ENCODE measurements around the gene P4HTM. TPM values are rescaled to one million over a fixed set of nuclear protein-coding genes. Genes with fewer than 3 reads are reported as not detected.

Gene P4HTM, protein sequence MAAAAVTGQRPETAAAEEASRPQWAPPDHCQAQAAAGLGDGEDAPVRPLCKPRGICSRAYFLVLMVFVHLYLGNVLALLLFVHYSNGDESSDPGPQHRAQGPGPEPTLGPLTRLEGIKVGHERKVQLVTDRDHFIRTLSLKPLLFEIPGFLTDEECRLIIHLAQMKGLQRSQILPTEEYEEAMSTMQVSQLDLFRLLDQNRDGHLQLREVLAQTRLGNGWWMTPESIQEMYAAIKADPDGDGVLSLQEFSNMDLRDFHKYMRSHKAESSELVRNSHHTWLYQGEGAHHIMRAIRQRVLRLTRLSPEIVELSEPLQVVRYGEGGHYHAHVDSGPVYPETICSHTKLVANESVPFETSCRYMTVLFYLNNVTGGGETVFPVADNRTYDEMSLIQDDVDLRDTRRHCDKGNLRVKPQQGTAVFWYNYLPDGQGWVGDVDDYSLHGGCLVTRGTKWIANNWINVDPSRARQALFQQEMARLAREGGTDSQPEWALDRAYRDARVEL
- 23.8 and 26.8 TPM in 2 replicates for total RNA-seq

DNA sequence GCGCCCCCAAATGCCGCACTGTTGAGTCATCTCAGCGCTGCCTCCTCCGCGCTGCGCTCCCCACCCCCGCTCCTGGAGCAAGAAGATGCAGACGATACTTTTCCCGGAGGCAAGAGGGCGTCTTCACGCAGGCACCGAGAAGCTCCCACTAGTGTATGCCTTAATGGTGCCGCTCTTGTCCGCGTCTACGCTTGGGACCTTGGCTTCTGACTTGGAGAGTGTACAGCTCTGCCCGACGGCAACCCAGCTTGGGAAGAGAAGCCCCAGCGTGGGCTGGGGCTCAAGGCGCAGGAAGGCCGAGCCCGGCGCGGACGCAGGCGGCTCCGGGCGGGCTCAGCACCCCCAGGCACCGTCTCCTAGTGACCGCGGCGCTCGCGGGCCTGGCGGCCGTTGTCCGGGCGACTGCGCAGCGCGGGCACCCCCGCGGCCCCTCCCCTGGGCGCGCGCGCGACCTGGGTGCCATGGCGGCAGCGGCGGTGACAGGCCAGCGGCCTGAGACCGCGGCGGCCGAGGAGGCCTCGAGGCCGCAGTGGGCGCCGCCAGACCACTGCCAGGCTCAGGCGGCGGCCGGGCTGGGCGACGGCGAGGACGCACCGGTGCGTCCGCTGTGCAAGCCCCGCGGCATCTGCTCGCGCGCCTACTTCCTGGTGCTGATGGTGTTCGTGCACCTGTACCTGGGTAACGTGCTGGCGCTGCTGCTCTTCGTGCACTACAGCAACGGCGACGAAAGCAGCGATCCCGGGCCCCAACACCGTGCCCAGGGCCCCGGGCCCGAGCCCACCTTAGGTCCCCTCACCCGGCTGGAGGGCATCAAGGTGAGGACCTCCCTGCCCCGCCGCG, at the start of gene P4HTM:
Gene P4HTM (plus strand): TSS at position 446 of the 840 bp plus-strand sequence. CDS start 16 bp downstream, at position 462.
- TF ChIP-seq CTCF (IDR thresholded peaks at IDR 0.05; ENCODE audit: insufficient read depth, low read depth, low read length), result peak; percentile 52
- peak; percentile 93 for DNase-seq (ENCODE audit: low read depth)
- peak within 1 kb of the TSS; percentile 79 for H3K4me3 ChIP-seq (ENCODE audit: low read depth, low read length)

GRCh38 chr3:48945432-48945831, 44.6 kb upstream of the P4HTM start:
- TF ChIP-seq CTCF (IDR thresholded peaks at IDR 0.05; ENCODE audit: insufficient read depth, low read depth, low read length), result no peak
- no peak overlapping the region for H3K4me3 ChIP-seq (ENCODE audit: low read depth, low read length)
- no peak for DNase-seq (ENCODE audit: low read depth)

- no peak for DNase-seq (ENCODE audit: low read depth)
- TF ChIP-seq CTCF (IDR thresholded peaks at IDR 0.05; ENCODE audit: insufficient read depth, low read depth, low read length), result no peak
- no peak overlapping the region for H3K4me3 ChIP-seq (ENCODE audit: low read depth, low read length)
Measured at GRCh38 chr3:48945891-48946549, 44.0 kb upstream of the P4HTM start.

DNA sequence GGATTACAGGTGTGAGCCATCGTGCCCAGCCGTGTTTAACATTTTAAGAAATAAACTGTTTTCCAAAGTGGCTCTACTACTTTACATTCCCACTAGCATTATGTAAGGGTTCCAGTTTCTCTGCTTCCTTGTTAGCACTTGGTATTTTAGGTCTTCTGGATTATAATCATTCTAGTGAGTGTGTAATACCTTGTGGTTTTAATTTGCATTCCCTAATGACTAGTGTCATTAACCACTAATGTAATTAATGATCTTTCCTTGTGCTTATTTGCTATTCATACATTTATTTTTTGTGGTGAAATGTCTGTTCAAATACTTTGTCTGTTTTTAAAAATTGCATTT, 40.7 kb upstream of the P4HTM start:
- no peak for DNase-seq (ENCODE audit: low read depth)
- no peak for TF ChIP-seq CTCF (IDR thresholded peaks at IDR 0.05; ENCODE audit: insufficient read depth, low read depth, low read length)
- H3K4me3 ChIP-seq (ENCODE audit: low read depth, low read length), result peak overlapping the region; percentile 5

GRCh38 chr3:48950051-48950450, 40.0 kb upstream of the P4HTM start:
- no peak for TF ChIP-seq CTCF (IDR thresholded peaks at IDR 0.05; ENCODE audit: insufficient read depth, low read depth, low read length)
- no peak overlapping the region for H3K4me3 ChIP-seq (ENCODE audit: low read depth, low read length)
- no peak for DNase-seq (ENCODE audit: low read depth)

GRCh38 chr3:48951764-48952163, 38.3 kb upstream of the P4HTM start:
- TF ChIP-seq CTCF (IDR thresholded peaks at IDR 0.05; ENCODE audit: insufficient read depth, low read depth, low read length), result no peak
- no peak overlapping the region for H3K4me3 ChIP-seq (ENCODE audit: low read depth, low read length)
- DNase-seq (ENCODE audit: low read depth), result no peak
